HUES48 (cell line): Measurements from ENCODE around the gene MAGEA11.
"Not testable (repeated sequence)": the region's sequence is repeated elsewhere in the genome, so short reads cannot be mapped to it uniquely, and the experiment has no call there.

Source experiments
- H3K27ac ChIP-seq: one replicate; pipeline ENCODE4 v1.7.0; 2013; ENCODE audit warnings: low read depth, low read length, inconsistent platforms
- H3K27me3 ChIP-seq: 2 replicates; pipeline ENCODE4 v1.6.1; 2013; ENCODE audit warnings: mild to moderate bottlenecking, low read length; ENCODE audit not compliant: control insufficient read depth, insufficient read depth
- H3K36me3 ChIP-seq: 2 replicates; pipeline ENCODE4 v1.6.1; 2013; ENCODE audit warnings: low read length; ENCODE audit not compliant: control insufficient read depth, insufficient read depth
- H3K4me1 ChIP-seq: 2 replicates; pipeline ENCODE4 v1.6.1; 2013; ENCODE audit warnings: mild to moderate bottlenecking, low read length; ENCODE audit not compliant: control insufficient read depth, insufficient read depth
- H3K4me3 ChIP-seq: 2 replicates; pipeline ENCODE4 v1.5.1; 2013; ENCODE audit warnings: mild to moderate bottlenecking, low read depth, low read length
- H3K9ac ChIP-seq: 2 replicates; pipeline ENCODE4 v1.6.1; 2013; ENCODE audit warnings: mild to moderate bottlenecking, low read depth, low read length, moderate library complexity
- H3K9me3 ChIP-seq: 2 replicates; pipeline ENCODE4 v1.6.1; 2013; ENCODE audit warnings: low read length; ENCODE audit not compliant: control insufficient read depth, insufficient read depth

Gene MAGEA11

DNA sequence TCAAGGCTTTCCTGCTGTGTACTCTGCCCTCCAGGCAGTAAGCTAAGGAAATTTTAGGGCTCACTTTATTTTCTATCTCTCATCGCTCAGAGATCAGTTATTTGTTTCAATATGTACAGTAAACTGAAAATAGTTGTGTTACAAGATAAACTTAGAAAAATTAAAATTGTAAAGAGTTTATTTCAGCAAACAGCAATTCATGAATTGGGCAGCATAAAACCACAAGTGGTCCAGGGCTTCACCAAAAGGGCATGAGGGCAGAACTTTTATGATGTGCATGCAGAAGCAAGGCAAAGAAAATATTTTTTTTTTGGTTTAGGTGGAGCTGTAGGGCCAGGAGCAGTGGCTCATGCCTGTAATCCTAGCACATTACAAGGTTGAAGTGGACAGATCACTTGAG lies 20.1 kb upstream of the MAGEA11 start:
- no peaks in the 10 kb centered on the region for H3K4me1 ChIP-seq
- H3K9me3 ChIP-seq, result peaks cover 45% of the 10 kb centered on the region
- H3K36me3 ChIP-seq, result no peaks in the 10 kb centered on the region
- H3K27ac ChIP-seq, result no peak overlapping the region
- H3K27me3 ChIP-seq, result no peaks in the 10 kb centered on the region
- H3K4me3 ChIP-seq, result no peak overlapping the region
- no peak overlapping the region for H3K9ac ChIP-seq

DNA sequence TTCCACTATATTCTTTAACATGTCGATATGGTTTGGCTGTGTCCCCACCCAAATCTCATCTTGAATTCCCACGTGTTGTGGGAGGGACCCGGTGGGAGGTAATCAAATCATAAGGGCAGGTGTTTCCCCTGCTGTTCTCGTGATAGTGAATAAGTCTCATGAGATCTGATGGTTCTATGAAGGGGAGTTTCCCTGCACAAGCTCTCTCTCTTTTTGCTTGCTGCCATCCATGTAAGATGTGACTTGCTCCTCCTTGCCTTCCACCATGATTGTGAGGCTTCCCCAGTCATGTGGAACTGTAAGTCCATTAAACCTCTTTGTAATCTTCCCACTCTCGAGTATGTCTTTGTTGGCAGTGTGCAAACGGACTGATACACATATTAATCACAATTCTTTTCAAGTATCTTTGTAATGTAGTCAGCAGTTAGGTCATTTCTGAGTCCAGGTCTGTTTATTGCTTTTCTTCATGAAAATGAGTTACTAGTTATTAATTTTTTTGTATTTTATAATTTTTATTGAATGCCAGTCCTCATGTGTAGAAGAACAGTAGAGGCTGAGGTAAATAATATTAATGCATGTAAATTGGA lies 19.1 kb upstream of the MAGEA11 start:
- H3K27ac ChIP-seq, H3K36me3 ChIP-seq, H3K9ac ChIP-seq, H3K4me1 ChIP-seq, H3K27me3 ChIP-seq, H3K4me3 ChIP-seq: not testable (repeated sequence)
- peaks cover 39% of the 10 kb centered on the region for H3K9me3 ChIP-seq

DNA sequence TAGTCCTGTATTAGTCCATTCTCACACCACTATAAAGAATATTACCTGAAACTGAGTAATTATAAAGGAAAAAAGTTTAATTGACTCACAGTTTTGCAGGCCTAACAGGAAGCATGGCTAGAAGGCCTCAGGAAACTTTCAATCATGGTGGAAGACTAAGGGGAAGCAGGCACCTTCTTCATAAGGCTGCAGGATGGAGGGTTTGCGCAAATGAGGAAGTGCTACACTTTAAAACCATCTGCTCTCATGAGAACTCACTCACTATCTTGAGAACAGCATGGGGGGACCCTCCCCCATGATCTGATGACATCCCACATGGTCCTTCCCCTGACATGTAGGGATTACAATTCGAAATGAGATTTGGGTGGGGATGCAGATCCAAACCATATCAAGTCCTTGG lies 12.1 kb upstream of the MAGEA11 start:
- H3K4me3 ChIP-seq, result no peak overlapping the region
- H3K27ac ChIP-seq, result no peak overlapping the region
- no peaks in the 10 kb centered on the region for H3K27me3 ChIP-seq
- H3K36me3 ChIP-seq, result no peaks in the 10 kb centered on the region
- H3K9me3 ChIP-seq, result peaks cover 20% of the 10 kb centered on the region; the same call in 1 of the 2 replicates
- no peak overlapping the region for H3K9ac ChIP-seq
- H3K4me1 ChIP-seq, result no peaks in the 10 kb centered on the region

DNA sequence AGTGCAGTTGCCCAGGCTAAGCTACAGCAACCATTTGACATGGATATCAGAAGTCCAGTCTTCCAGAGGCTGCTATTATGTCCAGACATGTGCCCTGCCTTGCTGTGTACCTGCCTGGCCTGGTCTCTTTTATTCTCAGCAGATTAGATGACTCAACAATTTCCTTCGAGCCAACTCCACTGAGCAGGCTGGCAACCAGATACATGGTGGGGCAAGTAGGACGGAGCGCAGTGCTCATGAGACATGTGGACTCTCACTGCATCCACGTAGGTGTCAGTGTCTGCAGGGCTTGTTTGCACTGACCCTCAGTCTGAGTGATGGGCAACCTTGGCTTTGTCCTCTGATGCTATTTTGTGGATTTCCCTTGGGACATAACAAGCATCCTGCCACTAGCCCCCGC lies 7.2 kb upstream of the MAGEA11 start:
- Histone ChIP-seq H3K4me3 (no peak overlapping the region), H3K27ac (no peak overlapping the region), H3K36me3 (no peaks in the 10 kb centered on the region), H3K27me3 (no peaks in the 10 kb centered on the region), H3K9ac (no peak overlapping the region), H3K9me3 (peaks cover 35% of the 10 kb centered on the region), H3K4me1 (no peaks in the 10 kb centered on the region)

DNA sequence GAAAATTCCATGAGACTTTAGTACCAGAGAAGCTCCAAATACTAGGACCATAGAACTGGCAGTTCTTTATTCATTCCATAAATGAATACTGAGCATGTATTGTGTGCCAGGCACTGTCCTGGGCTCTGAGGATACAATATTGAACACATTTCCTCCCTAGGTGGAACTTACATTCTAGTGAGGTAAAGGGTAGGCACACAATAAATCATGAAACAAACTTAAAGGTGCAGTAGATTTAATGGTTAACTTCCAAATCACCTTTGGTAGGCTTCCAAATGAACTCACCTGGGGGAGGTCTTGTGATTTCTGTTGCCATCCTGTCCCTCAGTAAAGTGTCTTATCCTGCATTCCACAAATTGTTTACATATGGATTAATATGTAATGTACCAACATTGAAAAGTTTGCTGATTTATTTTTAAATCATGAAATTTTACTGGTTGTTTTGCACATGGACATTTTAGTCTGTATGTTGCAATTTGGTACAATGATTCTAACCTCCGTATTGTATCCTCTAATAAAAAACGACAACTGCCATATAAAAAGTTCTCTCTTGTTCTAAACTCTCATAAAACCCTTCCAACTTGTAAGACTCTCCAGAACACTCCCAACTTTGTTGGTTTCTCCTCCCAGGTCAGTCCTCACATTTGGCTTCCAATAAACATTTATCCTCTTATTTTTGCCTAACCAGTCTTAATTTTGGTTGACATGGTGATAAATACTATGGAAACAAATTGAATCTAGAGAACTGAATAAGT lies 4.5 kb upstream of the MAGEA11 start:
- H3K4me3 ChIP-seq, result no peak overlapping the region
- no peak overlapping the region for H3K9ac ChIP-seq
- peaks cover 35% of the 10 kb centered on the region for H3K9me3 ChIP-seq
- H3K27ac ChIP-seq, result no peak overlapping the region
- no peaks in the 10 kb centered on the region for H3K36me3 ChIP-seq
- no peaks in the 10 kb centered on the region for H3K27me3 ChIP-seq
- no peaks in the 10 kb centered on the region for H3K4me1 ChIP-seq

DNA sequence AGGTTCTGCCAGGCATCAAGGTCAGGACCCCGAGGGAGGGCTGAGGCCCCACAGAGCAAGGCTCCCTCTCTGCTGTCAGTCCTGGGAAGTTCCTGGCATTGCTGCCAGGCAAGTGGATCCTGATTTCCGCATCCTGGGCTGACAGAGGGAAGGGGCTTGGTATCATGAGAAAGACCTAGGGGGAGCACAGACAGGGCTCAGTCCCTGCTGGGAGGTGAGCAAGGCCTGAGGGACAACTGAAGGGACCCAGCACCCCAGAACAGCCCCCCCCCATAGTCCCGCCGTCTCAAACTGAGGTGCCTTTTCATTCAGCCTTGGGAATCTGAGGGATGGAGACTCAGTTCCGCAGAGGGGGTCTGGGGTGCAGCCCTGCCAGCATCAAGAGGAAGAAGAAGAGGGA lies 971 bp downstream of the MAGEA11 start:
- Histone ChIP-seq H3K9me3 (peaks cover 25% of the 10 kb centered on the region), H3K9ac (no peak overlapping the region), H3K4me3 (no peak overlapping the region), H3K36me3 (no peaks in the 10 kb centered on the region), H3K4me1 (no peaks in the 10 kb centered on the region), H3K27me3 (peaks cover 13% of the 10 kb centered on the region), H3K27ac (no peak overlapping the region)

GRCh38 chrX:149713279-149714050 lies 1.6 kb downstream of the MAGEA11 start:
- Histone ChIP-seq H3K9ac (no peak overlapping the region), H3K9me3 (peaks cover 30% of the 10 kb centered on the region), H3K27me3 (peaks cover 20% of the 10 kb centered on the region), H3K27ac (no peak overlapping the region), H3K4me3 (no peak overlapping the region), H3K4me1 (no peaks in the 10 kb centered on the region), H3K36me3 (no peaks in the 10 kb centered on the region)

GRCh38 chrX:149715468-149715867 lies 3.6 kb downstream of the MAGEA11 start:
- Histone ChIP-seq H3K4me1 (no peaks in the 10 kb centered on the region), H3K27ac (no peak overlapping the region), H3K4me3 (no peak overlapping the region), H3K9me3 (peaks cover 39% of the 10 kb centered on the region), H3K9ac (no peak overlapping the region), H3K36me3 (no peaks in the 10 kb centered on the region), H3K27me3 (peaks cover 39% of the 10 kb centered on the region)

DNA sequence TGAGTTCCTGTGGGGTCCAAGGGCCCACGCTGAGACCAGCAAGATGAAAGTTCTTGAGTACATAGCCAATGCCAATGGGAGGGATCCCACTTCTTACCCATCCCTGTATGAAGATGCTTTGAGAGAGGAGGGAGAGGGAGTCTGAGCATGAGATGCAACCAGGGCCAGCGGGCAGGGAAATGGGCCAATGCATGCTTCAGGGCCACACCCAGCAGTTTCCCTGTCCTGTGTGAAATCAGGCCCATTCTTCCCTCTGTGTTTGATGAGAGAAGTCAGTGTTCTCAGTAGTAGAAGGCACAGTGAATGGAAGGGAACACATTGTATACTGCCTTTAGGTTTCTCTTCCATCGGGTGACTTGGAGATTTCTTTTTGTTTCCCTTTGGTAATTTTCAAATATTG lies 4.8 kb downstream of the MAGEA11 start:
- Histone ChIP-seq H3K27me3 (peaks cover 45% of the 10 kb centered on the region), H3K27ac (no peak overlapping the region), H3K36me3 (no peaks in the 10 kb centered on the region), H3K9ac (no peak overlapping the region), H3K4me3 (no peak overlapping the region), H3K4me1 (no peaks in the 10 kb centered on the region), H3K9me3 (peaks cover 39% of the 10 kb centered on the region)

- Histone ChIP-seq H3K9me3 (peaks cover 39% of the 10 kb centered on the region), H3K4me3 (no peak overlapping the region), H3K27me3 (peaks cover 45% of the 10 kb centered on the region), H3K9ac (no peak overlapping the region), H3K36me3 (no peaks in the 10 kb centered on the region), H3K27ac (no peak overlapping the region), H3K4me1 (no peaks in the 10 kb centered on the region)
Measured at GRCh38 chrX:149717803-149718202, 5.9 kb downstream of the MAGEA11 start.

DNA sequence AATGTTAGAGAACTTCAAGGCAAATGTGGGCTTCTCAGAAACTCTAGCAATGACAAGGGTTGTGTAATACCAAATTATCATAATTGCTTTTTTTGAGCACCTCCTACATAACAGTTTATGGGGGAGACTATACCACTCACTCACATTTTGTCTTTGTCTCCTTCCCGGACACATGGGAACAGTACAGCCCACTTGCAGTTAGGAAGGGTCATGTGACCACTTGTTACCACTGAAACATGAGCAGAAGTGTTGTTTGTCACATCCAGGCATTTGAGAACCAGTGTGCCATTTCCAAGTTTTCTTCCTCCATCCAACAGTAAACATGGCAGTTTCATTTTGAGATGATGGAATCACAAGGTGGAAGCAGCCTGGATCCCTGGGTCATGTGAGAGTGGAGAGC lies 6.9 kb downstream of the MAGEA11 start:
- peaks cover 45% of the 10 kb centered on the region for H3K27me3 ChIP-seq

More for the DNA sequence above, 6.9 kb downstream of the MAGEA11 start:
- H3K36me3 ChIP-seq, result no peaks in the 10 kb centered on the region
- H3K4me1 ChIP-seq, result no peaks in the 10 kb centered on the region
- no peak overlapping the region for H3K9ac ChIP-seq
- peaks cover 33% of the 10 kb centered on the region for H3K9me3 ChIP-seq
- H3K4me3 ChIP-seq, result no peak overlapping the region
- H3K27ac ChIP-seq, result no peak overlapping the region
